Psoas muscle (tissue), 8 donors: ENCODE measurements around the gene DNAAF2. TPM values are rescaled to one million over a fixed set of nuclear protein-coding genes. Genes with fewer than 3 reads are reported as not detected.
A peak's percentile ranks its signal among the peaks of the same experiment; 100 is the strongest.

Experiments
- ATAC-seq, 4 donors: fragments of 200-7000 bp; cut with Tn5 transposase; one replicate each; pipeline ENCODE4 v1.9.1; 2020; ENCODE audit warnings: moderate library complexity in 3 of 4, mild to moderate bottlenecking in 2 of 4
- DNase-seq, 2 donors: peaks; one replicate each; pipeline ENCODE4 v3.0.0-alpha.2; 2020
- H3K27ac ChIP-seq: fragments of 200-600 bp; one replicate; pipeline ENCODE4 v1.8.0; 2022
- H3K27me3 ChIP-seq, 3 donors: fragments of 200-600 bp in 1 of 3; one replicate each; pipeline versions ENCODE4 v1.6.1 to v1.8.0; 2013 to 2022; ENCODE audit warnings: low read length in 2 of 3, mild to moderate bottlenecking in 2 of 3, moderate library complexity in 1 of 3; ENCODE audit not compliant: insufficient read depth in 3 of 3
- H3K36me3 ChIP-seq, 2 donors: fragments of 200-600 bp in 1 of 2; one replicate each; pipeline versions ENCODE4 v1.6.1 to v1.8.0; 2013 to 2022; ENCODE audit warnings: low read depth in 1 of 2, mild to moderate bottlenecking in 1 of 2, moderate library complexity in 1 of 2; ENCODE audit not compliant: insufficient read depth in 1 of 2
- H3K4me1 ChIP-seq: fragments of 200-600 bp; one replicate; pipeline ENCODE4 v1.8.0; 2022
- H3K4me3 ChIP-seq: fragments of 200-600 bp; one replicate; pipeline ENCODE4 v1.8.0; 2022; ENCODE audit warnings: mild to moderate bottlenecking
- H3K9me3 ChIP-seq: fragments of 200-600 bp; one replicate; pipeline ENCODE4 v1.8.0; 2022
- CTCF ChIP-seq: fragments of 200-600 bp; IDR thresholded peaks from one replicate; pipeline ENCODE4 v1.8.0; 2022; ENCODE audit warnings: antibody characterized with exemption
- WGBS, 3 donors: extraction: QIAGEN DNeasy Blood & Tissue Kit; methylation state at CpG; one replicate each; pipeline versions ENCODE4 v1.1.6 to v1.1.7; 2013; 5-methylcytosine and 5-hydroxymethylcytosine counted together
- intact Hi-C, 2 donors: fragments of 100-400 bp; cut with DNase I; formaldehyde crosslinking; loops; one replicate each; pipeline versions ENCODE4 v1.11.0 to v1.14.2; 2022
- polyA plus RNA-seq, 3 donors: library from polyadenylated mRNA; stranded (reverse); fragments of 200-250 nt; gene quantifications; one replicate each; pipeline ENCODE4 v1.2.3, GENCODE V29; 2013
- total RNA-seq, 4 donors: library from RNA; stranded (reverse); fragmentation: NEBNext Ultra II Directional in 2 of 4; extraction: Animal tissue kit (Norgen Biotek cat#: 25700) in 2 of 4; gene quantifications; one replicate each; pipeline versions ENCODE4 v1.2.1 to v1.2.4, GENCODE V29; 2021 to 2023
- donor health status: healthy with polysubstance abuse.
- donor health status: DM: no; HTN: no; CAD: no; lungs with moderate emphysema.
- donor health status: Bipolar disorder and iron deficiency.
- donor health status: healthy.
- donor health status: DM: yes; HTN: yes; CAD: no.
- donor health status: DM: no; HTN: no; CAD: no.
- donor health status: DM: no; HTN: no; CAD: no.
- donor health status: DM: yes; HTN: yes; CAD: no.

DNAAF2 gene
- total and polyA plus RNA-seq, 7 donors, result 4.0 to 10.6 (median 6.0) TPM

GRCh38 chr14:49653508-49653907 lies 18.5 kb upstream of the DNAAF2 start:
- Histone ChIP-seq H3K9me3 (no peaks in the 10 kb centered on the region), H3K36me3 (no peaks in the 10 kb centered on the region), H3K27ac (no peak overlapping the region), H3K4me1 (no peaks in the 10 kb centered on the region), H3K4me3 (no peak overlapping the region), H3K27me3 (no peaks in the 10 kb centered on the region)
- WGBS, 3 donors, result 95 to 97% (median 97%) methylated on average over 6 of the region's 6 CpGs
- TF ChIP-seq CTCF, result no peak
- ATAC-seq (no peak), DNase-seq (no peak)
- intact Hi-C loops, result no loop called here

GRCh38 chr14:49642163-49642562 lies 7.1 kb upstream of the DNAAF2 start:
- TF ChIP-seq CTCF, result no peak
- Histone ChIP-seq H3K27me3 (no peaks in the 10 kb centered on the region), H3K27ac (peak overlapping the region; percentile 48), H3K4me1 (peaks cover 7% of the 10 kb centered on the region), H3K4me3 (no peak overlapping the region), H3K9me3 (no peaks in the 10 kb centered on the region), H3K36me3 (peaks cover 0 to 17% of the 10 kb centered on the region in 2 donors)
- intact Hi-C loops, result no loop called here
- no peak for DNase-seq
- ATAC-seq, result peak in 1 of 4 donors; percentile 22

GRCh38 chr14:49641697-49642129 lies 6.7 kb upstream of the DNAAF2 start:
- H3K4me3 ChIP-seq, result no peak overlapping the region
- intact Hi-C loops, result no loop called here
- H3K27me3 ChIP-seq, result no peaks in the 10 kb centered on the region
- 61 to 70% (median 63%) methylated on average over 8 of the region's 8 CpGs for WGBS, 3 donors
- H3K27ac ChIP-seq, result peak overlapping the region; percentile 48
- no peaks in the 10 kb centered on the region for H3K9me3 ChIP-seq
- no peak for TF ChIP-seq CTCF
- DNase-seq (no peak), ATAC-seq (peak in 2 of 4 donors; percentile 47 to 49)
- H3K4me1 ChIP-seq, result peaks cover 7% of the 10 kb centered on the region
- H3K36me3 ChIP-seq, result peaks cover 3 to 21% of the 10 kb centered on the region in 2 donors

GRCh38 chr14:49640540-49641417 lies 5.7 kb upstream of the DNAAF2 start:
- no peak for DNase-seq
- Histone ChIP-seq H3K4me3 (no peak overlapping the region), H3K36me3 (peaks cover 5 to 26% of the 10 kb centered on the region in 2 donors), H3K27ac (no peak overlapping the region), H3K27me3 (no peaks in the 10 kb centered on the region), H3K4me1 (peaks cover 12% of the 10 kb centered on the region), H3K9me3 (no peaks in the 10 kb centered on the region)
- WGBS, 3 donors, result 95 to 98% (median 95%) methylated on average over 5 to 7 of the region's 7 CpGs
- no peak for ATAC-seq
- intact Hi-C loops, result no loop called here
- no peak for TF ChIP-seq CTCF
